ENCODE data around the gene MYL11.
"Not testable (repeated sequence)": the region's sequence is repeated elsewhere in the genome, so short reads cannot be mapped to it uniquely, and the experiment has no call there.

Gene MYL11

DNA sequence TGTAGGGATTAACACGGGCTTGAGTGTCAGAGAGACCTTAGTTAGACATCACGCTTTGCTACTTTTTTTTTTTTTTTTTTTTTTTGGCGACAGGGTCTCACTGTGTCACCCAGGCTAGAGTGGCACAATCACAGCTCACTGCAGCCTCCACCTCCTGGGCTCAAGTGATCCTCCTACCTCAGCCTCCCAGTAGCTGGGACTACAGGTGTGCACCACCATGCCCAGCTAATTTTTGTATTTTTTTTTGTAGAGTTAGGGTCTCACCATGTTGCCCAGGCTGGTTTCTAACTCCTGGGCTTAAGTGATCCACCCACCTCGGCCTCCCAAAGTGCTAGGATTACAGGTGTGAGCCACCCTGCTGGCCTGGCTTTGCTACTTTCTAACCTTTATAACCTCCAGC, 22.0 kb downstream of the MYL11 start:
- not testable (repeated sequence) for DNase-seq (ENCODE audit: low spot score)

DNA sequence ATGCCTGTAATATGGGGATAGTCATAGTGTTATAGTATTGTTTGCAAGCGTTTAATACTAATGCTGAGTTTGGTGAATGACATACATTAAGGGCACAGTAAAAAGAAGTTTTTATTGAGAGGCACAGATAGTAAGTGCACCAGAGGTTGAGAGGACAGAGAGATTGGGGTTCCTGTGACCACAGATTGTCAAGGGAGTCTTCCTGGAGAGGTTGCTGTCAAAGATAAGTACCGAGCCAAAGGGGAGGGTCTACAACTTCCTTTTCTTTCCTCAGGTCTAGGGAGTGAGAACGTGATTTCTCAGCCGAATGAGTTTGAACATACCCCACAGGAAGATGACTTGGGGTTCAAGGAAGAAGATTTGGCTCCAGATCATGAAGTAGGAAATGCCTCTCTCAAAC, 22.5 kb downstream of the MYL11 start:
- DNase-seq (ENCODE audit: low spot score): no peak

DNA sequence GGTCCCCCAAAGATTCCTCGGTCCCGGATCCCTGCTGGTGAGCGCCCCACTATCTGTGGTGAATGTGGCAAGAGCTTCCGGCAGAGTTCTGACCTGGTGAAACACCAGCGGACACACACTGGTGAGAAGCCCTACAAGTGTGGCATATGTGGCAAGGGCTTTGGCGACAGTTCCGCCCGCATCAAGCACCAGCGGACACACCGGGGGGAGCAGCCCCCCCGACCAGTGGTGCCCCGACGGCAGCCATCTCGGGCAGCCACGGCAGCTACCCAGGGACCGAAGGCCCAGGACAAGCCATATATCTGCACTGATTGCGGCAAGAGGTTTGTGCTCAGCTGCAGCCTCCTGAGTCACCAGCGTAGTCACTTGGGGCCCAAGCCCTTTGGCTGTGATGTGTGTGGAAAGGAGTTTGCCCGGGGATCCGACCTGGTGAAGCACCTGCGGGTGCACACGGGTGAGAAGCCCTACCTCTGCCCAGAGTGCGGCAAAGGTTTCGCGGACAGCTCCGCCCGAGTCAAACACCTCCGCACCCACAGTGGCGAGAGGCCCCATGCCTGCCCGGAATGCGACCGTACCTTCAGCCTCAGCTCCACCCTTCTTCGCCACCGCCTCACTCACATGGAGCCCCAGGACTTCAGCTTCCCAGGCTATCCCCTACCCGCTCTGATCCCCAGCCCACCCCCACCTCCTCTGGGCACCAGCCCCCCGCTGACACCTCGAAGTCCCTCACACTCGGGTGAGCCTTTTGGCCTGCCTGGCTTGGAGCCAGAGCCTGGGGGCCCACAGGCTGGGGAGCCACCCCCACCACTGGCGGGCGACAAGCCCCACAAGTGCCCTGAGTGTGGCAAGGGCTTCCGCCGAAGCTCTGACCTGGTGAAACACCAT, 23.4 kb downstream of the MYL11 start:
- no peak for DNase-seq (ENCODE audit: low spot score)

DNA sequence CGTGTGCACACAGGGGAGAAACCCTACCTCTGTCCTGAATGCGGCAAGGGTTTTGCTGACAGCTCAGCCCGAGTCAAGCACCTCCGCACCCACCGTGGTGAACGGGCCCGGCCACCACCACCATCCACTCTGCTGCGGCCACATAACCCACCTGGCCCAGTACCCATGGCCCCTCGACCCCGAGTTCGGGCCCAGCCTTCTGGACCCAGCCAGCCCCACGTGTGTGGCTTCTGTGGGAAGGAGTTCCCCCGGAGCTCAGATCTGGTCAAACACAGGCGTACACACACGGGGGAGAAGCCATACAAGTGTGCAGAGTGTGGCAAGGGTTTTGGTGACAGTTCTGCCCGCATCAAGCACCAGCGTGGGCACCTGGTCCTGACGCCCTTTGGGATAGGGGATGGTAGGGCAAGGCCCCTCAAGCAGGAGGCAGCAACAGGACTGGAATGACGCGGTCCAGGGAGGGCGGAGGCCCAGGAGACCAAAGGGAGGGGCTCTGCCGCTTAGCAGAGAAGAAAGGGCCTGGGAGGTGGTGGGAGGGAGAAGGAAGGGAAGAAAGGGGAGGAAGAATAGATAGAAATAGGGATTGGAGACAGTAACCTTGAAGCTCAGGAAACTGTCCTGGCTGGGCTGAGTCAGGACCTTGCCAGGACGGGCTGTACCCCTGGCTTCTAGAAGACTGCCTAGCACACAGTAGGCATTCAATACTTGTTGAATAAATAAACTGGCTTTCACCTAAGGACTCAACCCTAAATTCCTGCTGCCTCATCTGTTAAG, 24.2 kb downstream of the MYL11 start:
- DNase-seq (ENCODE audit: low spot score): no peak

DNA sequence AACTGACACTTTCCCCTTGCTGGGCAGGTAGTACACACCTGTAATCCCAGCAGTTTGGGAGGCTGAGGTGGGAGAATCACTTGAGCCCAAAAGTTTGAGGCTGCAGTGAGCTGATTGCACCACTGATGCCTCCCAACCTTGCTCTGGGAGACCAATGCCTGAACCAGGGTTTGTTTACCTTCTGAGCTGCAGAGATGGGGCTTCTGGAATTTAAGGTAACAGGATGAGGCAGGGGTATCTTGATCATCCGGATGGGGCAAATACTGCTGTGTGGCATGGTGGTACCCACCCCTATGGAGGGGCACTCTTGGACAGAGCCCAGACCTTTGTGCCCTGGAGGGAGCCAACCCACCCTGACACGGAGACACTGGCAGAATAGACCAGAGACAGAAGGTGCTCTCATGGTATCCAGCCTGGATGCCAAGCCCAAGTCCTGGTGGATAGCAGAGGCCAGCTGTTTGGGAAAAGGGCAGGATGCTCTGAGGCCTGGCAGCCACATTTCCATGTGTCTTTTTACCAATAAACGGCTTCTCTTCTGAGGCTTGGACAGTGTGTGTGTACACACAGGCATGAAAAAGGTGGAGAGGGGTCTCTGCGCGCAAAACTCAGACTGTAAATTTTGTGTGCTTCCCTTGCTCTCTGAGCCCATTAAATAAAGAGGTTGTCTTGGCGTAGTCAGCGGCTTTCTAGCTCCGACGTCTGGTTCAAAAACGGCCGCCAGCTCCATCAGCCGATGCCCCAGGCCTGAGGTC, 25.0 kb downstream of the MYL11 start:
- DNase-seq (ENCODE audit: low spot score): no peak

DNA sequence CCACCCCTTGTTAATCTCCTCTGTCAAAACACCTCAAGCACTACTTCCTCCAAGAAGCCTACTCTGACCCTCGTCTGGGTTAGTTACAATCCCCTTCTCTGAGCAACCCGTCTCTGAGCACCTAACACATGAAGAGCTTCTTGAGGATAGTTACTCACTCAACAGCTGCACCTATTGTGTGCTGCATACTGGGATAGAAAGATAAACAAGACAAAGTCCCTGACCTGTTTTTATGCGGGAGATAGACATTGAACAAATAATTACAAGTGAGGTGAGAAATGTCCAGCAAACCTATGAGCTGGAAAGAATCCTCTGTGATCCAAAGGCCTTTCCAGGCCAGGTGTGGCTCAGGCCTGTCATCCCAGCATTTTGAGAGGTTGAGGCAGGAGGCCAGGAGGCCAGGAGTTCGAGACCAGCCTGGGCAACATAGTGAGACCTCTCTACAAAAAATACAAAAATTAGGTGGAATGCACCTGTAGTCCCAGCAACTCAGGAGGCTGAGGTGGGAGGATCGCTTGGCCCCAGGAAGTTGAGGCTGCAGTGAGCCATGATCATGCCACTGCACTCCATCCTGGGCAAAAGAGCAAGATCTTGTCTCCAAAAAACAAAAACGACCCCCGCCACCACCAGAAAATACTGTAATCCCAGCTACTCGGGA, 27.3 kb downstream of the MYL11 start:
- no peak for DNase-seq (ENCODE audit: low spot score)

DNA sequence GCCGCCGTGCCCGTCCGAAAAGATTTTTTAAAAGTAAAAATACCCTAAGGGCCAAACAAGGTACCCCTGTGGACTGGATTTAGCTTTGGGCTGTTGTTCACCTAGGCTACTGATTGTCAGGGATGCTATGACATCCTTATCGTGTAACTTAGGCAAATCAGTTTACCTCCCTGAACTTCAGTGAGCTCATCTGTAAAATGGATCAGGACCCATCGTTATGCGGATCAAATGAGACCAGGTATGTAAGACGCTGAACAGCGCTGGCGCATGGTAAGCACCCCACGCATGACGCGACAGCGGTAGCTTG, 32.1 kb downstream of the MYL11 start:
- no peak for DNase-seq (ENCODE audit: low spot score)

DNA sequence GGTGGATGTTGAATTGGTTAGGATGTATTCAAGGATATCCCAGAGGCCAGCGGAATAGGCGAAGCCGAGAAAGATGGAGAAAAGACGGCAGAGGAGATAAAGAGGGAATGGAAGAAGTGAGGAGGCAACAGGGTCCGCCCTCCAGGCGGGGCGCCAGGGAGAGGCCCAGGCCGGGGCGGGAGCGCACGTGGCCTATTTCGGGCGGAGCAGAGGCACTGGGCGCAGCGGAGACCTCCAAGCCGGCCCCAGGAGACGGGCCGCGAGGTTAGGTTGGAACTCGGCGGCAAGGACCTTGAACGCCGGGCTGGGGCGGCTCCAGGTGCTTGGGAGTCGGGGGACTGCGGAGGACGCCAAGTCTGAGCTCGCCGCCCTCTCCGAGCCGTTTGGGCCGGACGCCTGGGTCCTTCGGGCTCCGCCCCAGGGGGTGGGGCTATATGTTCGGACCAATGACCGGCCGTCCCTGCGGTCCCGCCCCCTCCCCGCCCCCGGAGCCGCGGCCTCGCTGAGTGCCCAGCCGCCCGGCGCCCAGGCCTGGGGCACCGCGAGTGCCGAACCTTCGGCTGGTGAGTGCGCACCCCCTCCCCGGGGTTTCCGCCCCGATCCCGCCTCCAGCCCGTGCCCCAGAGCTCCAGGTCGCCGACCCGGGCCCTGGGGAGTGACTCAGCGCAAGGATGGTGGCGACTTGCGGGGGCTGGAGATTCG, 32.7 kb downstream of the MYL11 start, which contains the start of gene ZNF771:
Gene ZNF771 (plus strand): TSS at position 505 of the 702 bp plus-strand sequence. CDS start 448 bp downstream, outside the sequence.
- peak; percentile 91 for DNase-seq (ENCODE audit: low spot score)

DNA sequence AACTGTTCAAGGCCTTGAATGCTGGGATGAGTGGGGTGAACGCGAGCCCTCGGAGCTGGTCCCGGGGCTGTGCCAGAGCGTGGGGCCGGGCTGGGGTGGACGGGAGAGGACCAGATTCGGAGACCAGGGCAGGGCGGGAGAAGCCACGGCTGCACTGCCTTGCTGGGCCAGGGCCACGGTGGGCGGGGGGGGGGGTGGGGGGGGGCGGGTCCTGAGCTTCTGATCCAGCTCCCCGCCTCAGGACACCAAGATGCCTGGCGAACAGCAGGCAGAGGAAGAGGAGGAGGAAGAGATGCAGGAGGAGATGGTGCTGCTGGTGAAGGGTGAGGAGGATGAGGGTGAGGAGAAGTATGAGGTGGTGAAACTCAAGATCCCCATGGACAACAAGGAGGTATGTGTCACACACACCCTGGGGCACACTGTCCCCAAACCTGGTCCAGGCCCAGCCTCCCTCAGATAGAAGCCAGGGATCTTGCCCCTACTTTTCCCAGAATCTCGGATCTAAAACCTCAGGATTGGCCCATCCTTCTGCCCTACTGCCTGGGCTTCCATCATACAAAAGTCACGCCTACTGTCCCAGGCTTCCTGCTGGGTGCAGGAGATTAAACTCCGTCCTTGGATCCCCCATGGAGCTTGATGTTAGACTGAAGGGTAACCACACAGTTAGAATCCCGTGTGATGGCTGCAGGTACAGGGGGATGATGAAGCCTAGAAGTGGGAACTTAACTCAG, 33.4 kb downstream of the MYL11 start:
- no peak for DNase-seq (ENCODE audit: low spot score)

DNA sequence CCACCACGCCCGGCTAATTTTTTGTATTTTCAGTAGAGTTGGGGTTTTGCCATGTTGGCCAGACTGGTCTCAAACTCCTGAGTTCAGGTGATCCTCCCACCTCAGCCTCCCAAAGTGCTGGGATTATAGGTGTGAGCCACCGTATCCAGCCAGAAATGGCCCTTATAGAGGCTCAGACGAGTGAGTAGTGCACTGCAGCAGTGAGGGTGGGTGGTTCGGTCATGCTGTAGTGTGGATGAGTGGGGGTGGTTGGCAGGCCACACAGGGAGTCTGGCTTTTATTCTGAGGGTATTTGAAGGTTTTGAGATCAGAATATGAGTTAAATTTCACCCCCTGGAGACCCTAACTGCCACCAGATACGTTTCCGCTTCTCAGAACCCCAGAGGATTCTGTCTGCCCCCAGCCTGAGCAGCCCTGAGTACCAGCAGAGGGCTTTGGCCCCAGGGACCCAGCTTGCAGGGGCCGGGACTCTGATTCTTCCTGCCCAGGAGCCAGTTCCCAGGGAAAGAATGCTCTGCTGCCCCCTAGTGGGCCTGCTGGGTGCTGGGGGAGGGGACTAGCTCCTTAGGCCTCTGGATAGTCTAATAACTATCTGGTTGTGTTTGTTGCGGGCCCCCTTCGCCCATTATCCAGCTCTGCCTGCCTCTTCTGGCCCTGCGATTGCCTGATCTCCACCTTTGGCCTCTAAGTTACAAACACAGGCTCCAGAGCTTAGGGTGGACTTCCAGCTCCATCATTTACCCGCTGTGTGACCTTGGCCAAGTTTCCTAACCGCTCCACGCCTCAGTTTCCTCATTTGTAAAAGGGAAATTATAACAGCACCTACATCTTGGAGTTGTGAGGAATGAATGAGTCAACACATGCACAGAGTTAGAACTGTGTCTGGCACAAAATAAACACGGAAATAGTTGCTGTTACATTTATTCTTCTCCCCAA, 34.8 kb downstream of the MYL11 start:
- DNase-seq (ENCODE audit: low spot score): peak; percentile 84

DNA sequence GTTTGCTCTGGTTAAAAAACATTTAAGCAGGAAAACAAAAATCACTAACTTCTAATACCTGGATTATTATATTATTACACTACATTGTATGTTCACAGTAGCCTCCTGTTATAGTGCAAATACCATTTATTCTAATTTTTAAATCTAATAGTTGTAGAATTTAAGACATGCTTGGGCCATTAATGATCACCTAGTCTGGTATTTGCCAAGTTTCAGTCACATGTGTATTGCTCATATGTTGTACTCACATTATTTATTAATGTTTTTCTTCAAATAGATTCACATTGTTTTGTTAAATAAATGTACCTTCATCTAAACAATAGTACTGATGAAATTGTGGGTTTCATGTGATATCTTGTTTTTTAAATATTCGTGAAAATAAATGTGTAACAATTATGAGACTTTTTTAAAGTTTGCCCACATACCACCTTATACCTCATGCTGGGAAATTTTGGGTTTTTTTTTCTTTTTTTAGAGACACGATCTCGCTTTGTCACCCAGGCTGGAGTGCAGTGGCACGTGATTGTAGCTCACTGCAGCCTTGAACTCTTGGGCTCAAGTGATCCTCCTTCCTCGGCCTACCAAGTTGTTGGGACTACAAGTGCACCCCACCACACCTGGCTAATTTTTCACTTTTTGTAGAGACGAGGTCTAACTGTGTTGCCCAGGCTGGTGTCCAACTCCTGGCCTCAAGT, 38.7 kb downstream of the MYL11 start:
- no peak for DNase-seq (ENCODE audit: low spot score)

DNA sequence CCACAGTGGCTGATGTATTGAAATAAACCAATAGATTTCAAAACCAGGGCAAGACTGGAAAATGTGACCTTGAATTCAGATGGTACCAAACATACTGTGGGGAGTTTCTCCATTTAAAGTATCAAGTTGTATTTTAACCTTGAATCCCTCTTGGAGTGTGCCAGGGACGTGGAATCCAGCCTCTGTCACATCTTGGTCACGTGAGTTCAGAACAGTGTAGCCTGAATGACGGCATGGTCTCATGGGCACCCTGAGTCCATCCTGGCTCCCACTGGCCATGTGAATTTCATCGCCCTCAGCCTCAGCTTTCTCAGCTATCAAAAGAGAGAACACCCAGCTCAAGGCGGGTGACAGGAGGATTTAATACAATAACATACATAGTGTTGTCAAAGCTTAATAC, 39.6 kb downstream of the MYL11 start:
- no peak for DNase-seq (ENCODE audit: low spot score)

DNA sequence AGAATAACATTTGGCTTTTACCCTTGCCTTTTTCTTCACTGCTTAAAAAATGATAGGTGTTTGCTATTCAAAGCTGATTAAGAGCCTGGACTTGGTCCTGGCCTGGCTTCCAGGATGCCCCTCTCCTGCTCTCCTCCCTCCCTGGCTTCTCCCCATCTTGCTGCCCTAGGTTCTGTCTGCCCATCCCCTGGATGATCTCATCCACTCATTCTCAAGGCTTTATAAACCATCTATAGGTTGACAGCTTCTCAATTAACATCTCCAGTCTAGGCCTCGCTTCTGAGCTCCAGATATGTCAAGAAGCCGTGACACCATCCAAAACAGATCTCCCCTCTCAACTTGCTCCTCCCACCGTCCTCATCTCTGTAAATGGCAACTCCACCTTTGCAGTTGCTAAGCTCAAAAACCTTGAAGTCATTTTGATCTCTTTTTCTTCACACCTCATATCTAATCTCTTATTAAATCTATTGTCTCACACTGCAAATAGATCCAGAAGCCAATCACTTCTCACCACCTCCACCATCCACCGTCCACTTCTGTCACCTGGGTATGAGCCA, 41.5 kb downstream of the MYL11 start:
- no peak for DNase-seq (ENCODE audit: low spot score)

DNA sequence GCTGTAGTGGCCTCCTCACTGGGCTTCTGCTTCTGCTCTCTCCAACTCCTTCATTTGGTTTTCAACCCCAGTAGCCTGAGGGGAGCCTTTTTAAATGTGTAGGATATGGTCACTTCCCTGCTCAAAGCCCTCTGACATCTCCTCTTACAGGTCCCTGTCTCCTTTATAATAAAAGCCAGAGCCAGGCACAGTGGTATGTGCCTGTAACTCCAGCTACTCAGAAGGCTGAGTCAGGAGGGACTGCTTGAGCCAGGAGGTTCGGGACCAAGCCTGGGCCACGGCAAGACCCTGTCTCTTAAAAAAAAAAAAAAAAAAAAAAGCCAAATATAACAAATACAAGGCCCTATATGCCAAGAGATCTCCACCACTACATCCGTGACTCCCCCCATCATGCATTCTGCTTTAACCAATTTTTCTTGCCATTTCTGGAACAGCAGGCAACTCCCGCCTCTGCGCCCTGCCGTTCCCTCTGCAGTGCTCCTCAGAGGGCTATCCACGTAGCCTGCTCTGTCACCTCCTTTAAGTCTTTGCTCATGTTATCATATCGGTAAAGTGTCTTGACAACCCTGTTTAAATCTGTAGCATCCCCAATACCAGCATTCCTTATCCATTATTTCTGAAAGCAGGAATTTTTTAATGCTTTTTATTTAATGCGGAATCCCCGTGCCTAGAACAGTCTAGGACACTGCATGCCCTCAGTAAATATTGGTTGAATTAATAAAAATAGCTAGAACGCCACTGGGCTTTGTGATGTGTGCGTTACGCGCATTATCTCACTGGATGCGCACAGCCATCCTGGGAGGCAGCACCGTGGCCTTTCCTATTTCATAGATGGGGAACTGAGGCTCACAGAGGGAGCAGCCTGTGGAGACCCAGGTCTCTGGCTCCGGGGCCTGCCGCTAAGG, 42.3 kb downstream of the MYL11 start:
- DNase-seq (ENCODE audit: low spot score): no peak

DNA sequence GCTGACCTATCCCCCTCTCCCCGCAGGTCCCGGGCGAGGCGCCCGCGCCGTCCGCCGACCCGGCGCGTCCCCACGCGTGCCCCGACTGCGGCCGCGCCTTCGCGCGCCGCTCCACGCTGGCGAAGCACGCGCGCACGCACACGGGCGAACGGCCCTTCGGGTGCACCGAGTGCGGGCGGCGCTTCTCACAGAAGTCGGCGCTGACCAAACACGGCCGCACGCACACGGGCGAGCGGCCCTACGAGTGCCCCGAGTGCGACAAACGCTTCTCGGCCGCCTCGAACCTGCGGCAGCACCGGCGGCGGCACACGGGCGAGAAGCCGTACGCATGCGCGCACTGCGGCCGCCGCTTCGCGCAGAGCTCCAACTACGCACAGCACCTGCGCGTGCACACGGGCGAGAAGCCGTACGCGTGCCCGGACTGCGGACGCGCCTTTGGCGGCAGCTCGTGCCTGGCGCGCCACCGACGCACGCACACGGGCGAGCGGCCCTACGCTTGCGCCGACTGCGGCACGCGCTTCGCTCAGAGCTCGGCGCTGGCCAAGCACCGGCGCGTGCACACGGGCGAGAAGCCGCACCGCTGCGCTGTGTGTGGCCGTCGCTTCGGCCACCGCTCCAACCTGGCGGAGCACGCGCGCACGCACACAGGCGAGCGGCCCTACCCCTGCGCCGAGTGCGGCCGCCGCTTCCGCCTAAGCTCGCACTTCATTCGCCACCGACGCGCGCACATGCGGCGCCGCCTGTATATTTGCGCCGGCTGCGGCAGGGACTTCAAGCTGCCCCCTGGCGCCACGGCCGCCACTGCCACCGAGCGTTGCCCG, 43.1 kb downstream of the MYL11 start:
- peak; percentile 87 for DNase-seq (ENCODE audit: low spot score)

DNA sequence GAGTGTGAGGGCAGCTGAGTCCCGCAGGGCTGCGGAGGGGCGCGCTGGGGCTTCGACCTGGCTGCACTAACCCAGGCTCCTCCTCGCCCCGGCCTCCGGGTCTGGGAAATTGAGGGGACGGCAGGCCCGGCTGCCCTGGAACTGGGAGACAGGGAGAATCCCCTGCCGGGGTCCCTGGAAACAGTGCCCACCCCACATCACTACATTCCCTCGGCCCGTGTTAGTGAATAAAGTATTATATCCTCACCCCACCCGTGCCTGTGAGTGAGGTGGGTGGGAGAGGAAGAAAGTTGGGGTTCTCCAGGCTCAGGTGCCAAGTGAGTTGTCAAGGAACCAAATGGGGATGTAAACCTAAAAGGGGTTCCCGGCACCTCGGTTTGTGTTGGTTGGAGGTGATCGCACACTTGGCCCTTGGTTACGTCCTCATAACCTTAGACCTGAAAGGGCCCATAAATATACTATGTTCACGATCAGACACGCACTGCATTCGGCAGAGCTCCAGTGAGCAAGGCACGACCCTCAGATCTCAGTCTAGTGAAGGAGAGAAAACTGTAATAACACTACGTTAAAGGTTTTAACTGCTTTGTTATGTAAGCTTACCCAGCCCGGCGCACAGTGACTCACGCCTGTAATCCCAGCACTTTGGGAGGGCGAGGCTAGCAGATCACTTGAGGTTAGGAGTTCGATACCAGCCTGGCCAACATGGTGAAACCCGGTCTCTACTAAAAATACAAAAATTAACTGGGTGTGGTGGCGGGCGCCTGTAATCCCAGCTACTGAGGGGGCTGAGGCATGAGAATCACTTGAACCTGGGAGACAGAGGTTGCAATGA, 44.0 kb downstream of the MYL11 start:
- DNase-seq (ENCODE audit: low spot score): no peak

Measured in putamen (tissue), 1 donor.